ENCODE results near the gene PTPN3. TPM values are rescaled to one million over a fixed set of nuclear protein-coding genes. Genes with fewer than 3 reads are reported as not detected.

Gene PTPN3
- total and polyA plus RNA-seq, 10 of the 15 experiments (the other 5 are each of a cell fraction or from before 2014, with no cell fraction given) = 0.18 to 1.3 (median 0.39) TPM

DNA sequence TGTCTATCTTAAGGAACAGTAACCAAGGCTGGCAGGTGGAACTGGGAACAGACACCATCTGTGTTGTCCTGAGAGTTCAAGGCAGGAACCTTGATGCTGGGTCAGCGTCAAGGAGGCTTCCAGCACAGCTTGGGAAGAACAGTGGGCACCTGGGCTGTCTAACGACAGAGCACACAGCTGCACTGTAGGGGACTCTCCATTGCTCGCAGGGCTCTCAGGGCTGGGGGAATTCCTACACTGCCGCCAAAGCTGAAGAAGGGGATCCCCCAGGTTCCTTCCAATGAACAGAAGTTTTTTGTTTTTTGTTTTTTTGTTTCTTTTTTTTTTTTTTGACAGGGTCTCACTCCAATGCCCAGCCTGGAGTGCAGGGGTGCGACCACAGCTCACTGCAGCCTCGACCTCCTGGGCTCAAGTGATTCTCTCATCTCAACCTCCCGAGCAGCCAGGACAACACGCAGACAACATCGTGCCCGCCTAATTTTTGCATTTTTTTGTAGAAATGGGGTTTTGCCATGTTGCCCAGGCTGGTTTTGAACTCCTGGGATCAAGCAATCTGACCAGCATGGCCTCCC, 81.9 kb downstream of the PTPN3 start (continued):
- TF ChIP-seq ATF7 (IDR thresholded peaks at IDR 0.05; ENCODE audit: low read depth) (0 out of 2 replicates have a peak, but pooled peaks have one; percentile 24), GATAD2B (conservative IDR thresholded peaks at IDR 0.05; ENCODE audit: low read depth) (0 out of 2 replicates have a peak, but pooled peaks have one; percentile 59), RUNX3 (IDR thresholded peaks at IDR 0.05; ENCODE audit: low read length) (no peak), CHD4 (IDR thresholded peaks at IDR 0.05) (no peak), NBN (IDR thresholded peaks at IDR 0.05) (peak; percentile 91), SMC3 (IDR thresholded peaks at IDR 0.05; ENCODE audit: borderline replicate concordance, low read length) (no peak), MEF2B (IDR thresholded peaks at IDR 0.05; ENCODE audit: partially characterized antibody, poor library complexity, severe bottlenecking) (peak; percentile 25), ZNF622 (IDR thresholded peaks at IDR 0.05) (no peak), RBBP5 (conservative IDR thresholded peaks at IDR 0.05) (no peak), RAD51 (IDR thresholded peaks at IDR 0.05) (no peak), SMAD1 (IDR thresholded peaks at IDR 0.05; ENCODE audit: low read depth, partially characterized antibody) (no peak), ETV6 (conservative IDR thresholded peaks at IDR 0.05 in 1 of 2, IDR thresholded peaks at IDR 0.05 in 1 of 2; ENCODE audit: borderline replicate concordance in 1 of 2, low read depth in 1 of 2) (peak in 1 of 2 experiments; percentile 11; a peak in 1 of 4 replicates)
- TF ChIP-seq, protein P1, sequence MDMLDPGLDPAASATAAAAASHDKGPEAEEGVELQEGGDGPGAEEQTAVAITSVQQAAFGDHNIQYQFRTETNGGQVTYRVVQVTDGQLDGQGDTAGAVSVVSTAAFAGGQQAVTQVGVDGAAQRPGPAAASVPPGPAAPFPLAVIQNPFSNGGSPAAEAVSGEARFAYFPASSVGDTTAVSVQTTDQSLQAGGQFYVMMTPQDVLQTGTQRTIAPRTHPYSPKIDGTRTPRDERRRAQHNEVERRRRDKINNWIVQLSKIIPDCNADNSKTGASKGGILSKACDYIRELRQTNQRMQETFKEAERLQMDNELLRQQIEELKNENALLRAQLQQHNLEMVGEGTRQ (IDR thresholded peaks at IDR 0.05; ENCODE audit: borderline replicate concordance, low read depth, low read length) = no peak
- TF ChIP-seq, protein P2, sequence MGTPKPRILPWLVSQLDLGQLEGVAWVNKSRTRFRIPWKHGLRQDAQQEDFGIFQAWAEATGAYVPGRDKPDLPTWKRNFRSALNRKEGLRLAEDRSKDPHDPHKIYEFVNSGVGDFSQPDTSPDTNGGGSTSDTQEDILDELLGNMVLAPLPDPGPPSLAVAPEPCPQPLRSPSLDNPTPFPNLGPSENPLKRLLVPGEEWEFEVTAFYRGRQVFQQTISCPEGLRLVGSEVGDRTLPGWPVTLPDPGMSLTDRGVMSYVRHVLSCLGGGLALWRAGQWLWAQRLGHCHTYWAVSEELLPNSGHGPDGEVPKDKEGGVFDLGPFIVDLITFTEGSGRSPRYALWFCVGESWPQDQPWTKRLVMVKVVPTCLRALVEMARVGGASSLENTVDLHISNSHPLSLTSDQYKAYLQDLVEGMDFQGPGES (IDR thresholded peaks at IDR 0.05) = no peak

All from GM12878 (cell line).